B cell (primary cell): ENCODE results near the gene ZNF581. TPM values are rescaled to one million over a fixed set of nuclear protein-coding genes. Genes with fewer than 3 reads are reported as not detected.

Experiments
- ATAC-seq: fragments of 200-7000 bp; cut with Tn5 transposase; one replicate; pipeline ENCODE4 v1.10.0; 2021; ENCODE audit warnings: low read depth, mild to moderate bottlenecking, moderate number of reproducible peaks, moderate library complexity
- CTCF ChIA-PET: fragments of 350-600 bp; sonication (Branson Sonifier 250); formaldehyde crosslinking; loops from one replicate; lab custom pipeline; 2021; ENCODE audit warnings: antibody characterized with exemption, inconsistent platforms; lab: Charles Lee
- POLR2A ChIA-PET: fragments of 350-600 bp; sonication (Branson Sonifier 250); formaldehyde crosslinking; loops from one replicate; lab custom pipeline; 2021; ENCODE audit warnings: antibody characterized with exemption; lab: Charles Lee
- DNase-seq: peaks from one replicate; pipeline ENCODE4 v3.0.0; 2013
- H2AFZ ChIP-seq: 2 replicates; pipeline ENCODE4 v1.6.1; 2012; ENCODE audit warnings: mild to moderate bottlenecking, low read depth, low read length; ENCODE audit not compliant: insufficient read depth, poor library complexity, severe bottlenecking
- H3K27ac ChIP-seq, 2 donors: 1 replicate in 1 of 2; 2 replicates in 1 of 2; pipeline ENCODE4 v1.5.1; 2012 to 2013; ENCODE audit warnings: low read length in 2 of 2, mild to moderate bottlenecking in 2 of 2, moderate library complexity in 1 of 2
- H3K27me3 ChIP-seq, 4 experiments: fragments of 200-600 bp in 1 of 4; sonication (generic) in 1 of 4; replicated peaks in 1 of 4; 1 replicate in 2 of 4; 2 replicates in 2 of 4; pipeline versions ENCODE4 v1.6.1 to v1.7.0; 2013 to 2016; ENCODE audit warnings: low read length in 3 of 4, mild to moderate bottlenecking in 2 of 4, mixed read lengths in 1 of 4, moderate library complexity in 1 of 4; ENCODE audit not compliant: insufficient read depth in 4 of 4, control insufficient read depth in 3 of 4; ENCODE audit errors: control extremely low read depth in 1 of 4
- H3K36me3 ChIP-seq, 2 experiments: replicated peaks in 1 of 2; 1 replicate in 1 of 2; 2 replicates in 1 of 2; pipeline versions ENCODE4 v1.6.1 to v1.7.1; 2013; ENCODE audit warnings: low read length in 1 of 2; ENCODE audit not compliant: insufficient read depth in 2 of 2, control insufficient read depth in 1 of 2; ENCODE audit errors: control extremely low read depth in 1 of 2, extremely low read depth in 1 of 2
- H3K4me1 ChIP-seq, 2 donors: fragments of 200-600 bp in 1 of 2; sonication (generic) in 1 of 2; 1 replicate in 1 of 2; 2 replicates in 1 of 2; pipeline versions ENCODE4 v1.5.1 to v1.6.1; 2013 to 2017; ENCODE audit warnings: low read length in 2 of 2; ENCODE audit not compliant: control insufficient read depth in 2 of 2, insufficient read depth in 2 of 2
- H3K4me2 ChIP-seq: replicated peaks from 2 replicates; pipeline ENCODE3; 2012; ENCODE audit warnings: mild to moderate bottlenecking, low read depth, low read length; ENCODE audit not compliant: poor library complexity, severe bottlenecking
- H3K4me3 ChIP-seq, 5 experiments: fragments of 200-600 bp in 1 of 5; sonication (generic) in 1 of 5; 1 replicate in 3 of 5; 2 replicates in 2 of 5; pipeline versions ENCODE4 v1.5.1 to v1.7.0; 2011 to 2016; ENCODE audit warnings: low read length in 4 of 5, mild to moderate bottlenecking in 4 of 5, low read depth in 2 of 5, control low read depth in 1 of 5, moderate library complexity in 1 of 5; ENCODE audit not compliant: insufficient read depth in 1 of 5; ENCODE audit errors: control extremely low read depth in 1 of 5, extremely low read depth in 1 of 5
- H3K79me2 ChIP-seq: fragments of 200-600 bp; sonication (generic); one replicate; pipeline ENCODE4 v1.6.0; 2016; ENCODE audit warnings: low read length; ENCODE audit not compliant: control insufficient read depth, insufficient read depth
- H3K9ac ChIP-seq: fragments of 200-600 bp; sonication (generic); 2 replicates; pipeline ENCODE4 v1.6.1; 2017; ENCODE audit warnings: mild to moderate bottlenecking, low read length, moderate library complexity
- H3K9me3 ChIP-seq, 3 donors: one replicate each; pipeline versions ENCODE4 v1.6.1 to v1.7.1; 2013; ENCODE audit warnings: low read length in 2 of 3; ENCODE audit not compliant: control insufficient read depth in 2 of 3, insufficient read depth in 1 of 3; ENCODE audit errors: control extremely low read depth in 1 of 3
- H4K20me1 ChIP-seq: 2 replicates; pipeline ENCODE4 v1.6.0; 2012; ENCODE audit warnings: mild to moderate bottlenecking, low read length; ENCODE audit not compliant: insufficient read depth, control insufficient read depth, poor library complexity, severe bottlenecking
- H3K27ac Mint-ChIP-seq: one replicate; pipeline ENCODE4 v1.8.0; 2021; ENCODE audit warnings: mixed read lengths
- H3K27me3 Mint-ChIP-seq: one replicate; pipeline ENCODE4 v1.8.0; 2021; ENCODE audit warnings: mixed read lengths
- H3K4me1 Mint-ChIP-seq: one replicate; pipeline ENCODE4 v1.8.0; 2021; ENCODE audit warnings: mixed read lengths
- H3K4me3 Mint-ChIP-seq: one replicate; pipeline ENCODE4 v1.8.0; 2021; ENCODE audit warnings: mixed read lengths
- H3K9me3 Mint-ChIP-seq: one replicate; pipeline ENCODE4 v1.8.0; 2022; ENCODE audit warnings: mixed read lengths; ENCODE audit not compliant: insufficient read depth
- EZH2 ChIP-seq: IDR thresholded peaks from 2 replicates; pipeline ENCODE4 v1.6.1; 2012; ENCODE audit warnings: borderline replicate concordance, low read depth, mild to moderate bottlenecking, moderate library complexity, low read length; ENCODE audit not compliant: insufficient read depth, poor library complexity, severe bottlenecking
- WGBS: methylation state at CpG from one replicate; pipeline ENCODE4 v1.1.5; 2013; ENCODE audit warnings: missing lambda C conversion rate; ENCODE audit not compliant: insufficient coverage; 5-methylcytosine and 5-hydroxymethylcytosine counted together
- intact Hi-C: fragments of 100-400 bp; cut with micrococcal nuclease; formaldehyde crosslinking; loops from one replicate; pipeline ENCODE4 v1.10.0; 2022
- polyA plus RNA-seq: library from polyadenylated mRNA; depleted of rRNA; stranded (reverse); fragments of >200 nt; gene quantifications from 2 replicates; pipeline ENCODE4 v1.2.3, GENCODE V29; 2012
- total RNA-seq, 2 donors: library from RNA; stranded (reverse); fragments of 120-200 nt in 1 of 2; gene quantifications; 1 replicate in 1 of 2; 2 replicates in 1 of 2; pipeline versions ENCODE4 v1.2.3 to v1.2.4, GENCODE V29; 2013 to 2022
- TF ChIP-seq, protein P1 (sequence below): fragments of 200-600 bp; IDR thresholded peaks from one replicate; pipeline ENCODE4 v1.8.0; 2022; ENCODE audit warnings: antibody characterized with exemption, mild to moderate bottlenecking

Gene ZNF581
- total and polyA plus RNA-seq, 2 donors (not counting 1 experiment from before 2014, with no cell fraction given), result 48.2 to 51.3 TPM

GRCh38 chr19:55685776-55686175, 42.3 kb downstream of the ZNF581 start:
- H3K27me3 ChIP-seq, result no peaks in the 10 kb centered on the region
- Mint-ChIP-seq H3K4me3 (no peak overlapping the region), H3K9me3 (no peaks in the 10 kb centered on the region), H3K27ac (no peak overlapping the region), H3K27me3 (no peaks in the 10 kb centered on the region), H3K4me1 (peaks cover 44% of the 10 kb centered on the region)
- H3K4me3 ChIP-seq, result no peak overlapping the region
- intact Hi-C loops, result no loop called here
- H4K20me1 ChIP-seq, result peaks cover 89% of the 10 kb centered on the region
- no peaks in the 10 kb centered on the region for H3K9me3 ChIP-seq
- H3K27ac ChIP-seq, result no peak overlapping the region
- no peak overlapping the region for H2AFZ ChIP-seq
- peaks cover 0 to 85% of the 10 kb centered on the region in 2 experiments for H3K36me3 ChIP-seq
- 97% methylated on average over 6 of the region's 6 CpGs for WGBS
- no peak overlapping the region for H3K9ac ChIP-seq
- H3K4me2 ChIP-seq, result no peak overlapping the region
- peaks cover 9 to 41% of the 10 kb centered on the region in 2 donors for H3K4me1 ChIP-seq
- ATAC-seq, result no peak
- H3K79me2 ChIP-seq, result peaks cover 88% of the 10 kb centered on the region
- ChIA-PET CTCF (no interaction called here), POLR2A (no interaction called here)
- no peak for DNase-seq
- TF ChIP-seq, protein P1, sequence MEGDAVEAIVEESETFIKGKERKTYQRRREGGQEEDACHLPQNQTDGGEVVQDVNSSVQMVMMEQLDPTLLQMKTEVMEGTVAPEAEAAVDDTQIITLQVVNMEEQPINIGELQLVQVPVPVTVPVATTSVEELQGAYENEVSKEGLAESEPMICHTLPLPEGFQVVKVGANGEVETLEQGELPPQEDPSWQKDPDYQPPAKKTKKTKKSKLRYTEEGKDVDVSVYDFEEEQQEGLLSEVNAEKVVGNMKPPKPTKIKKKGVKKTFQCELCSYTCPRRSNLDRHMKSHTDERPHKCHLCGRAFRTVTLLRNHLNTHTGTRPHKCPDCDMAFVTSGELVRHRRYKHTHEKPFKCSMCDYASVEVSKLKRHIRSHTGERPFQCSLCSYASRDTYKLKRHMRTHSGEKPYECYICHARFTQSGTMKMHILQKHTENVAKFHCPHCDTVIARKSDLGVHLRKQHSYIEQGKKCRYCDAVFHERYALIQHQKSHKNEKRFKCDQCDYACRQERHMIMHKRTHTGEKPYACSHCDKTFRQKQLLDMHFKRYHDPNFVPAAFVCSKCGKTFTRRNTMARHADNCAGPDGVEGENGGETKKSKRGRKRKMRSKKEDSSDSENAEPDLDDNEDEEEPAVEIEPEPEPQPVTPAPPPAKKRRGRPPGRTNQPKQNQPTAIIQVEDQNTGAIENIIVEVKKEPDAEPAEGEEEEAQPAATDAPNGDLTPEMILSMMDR, result no peak
- no peak for TF ChIP-seq EZH2

DNA sequence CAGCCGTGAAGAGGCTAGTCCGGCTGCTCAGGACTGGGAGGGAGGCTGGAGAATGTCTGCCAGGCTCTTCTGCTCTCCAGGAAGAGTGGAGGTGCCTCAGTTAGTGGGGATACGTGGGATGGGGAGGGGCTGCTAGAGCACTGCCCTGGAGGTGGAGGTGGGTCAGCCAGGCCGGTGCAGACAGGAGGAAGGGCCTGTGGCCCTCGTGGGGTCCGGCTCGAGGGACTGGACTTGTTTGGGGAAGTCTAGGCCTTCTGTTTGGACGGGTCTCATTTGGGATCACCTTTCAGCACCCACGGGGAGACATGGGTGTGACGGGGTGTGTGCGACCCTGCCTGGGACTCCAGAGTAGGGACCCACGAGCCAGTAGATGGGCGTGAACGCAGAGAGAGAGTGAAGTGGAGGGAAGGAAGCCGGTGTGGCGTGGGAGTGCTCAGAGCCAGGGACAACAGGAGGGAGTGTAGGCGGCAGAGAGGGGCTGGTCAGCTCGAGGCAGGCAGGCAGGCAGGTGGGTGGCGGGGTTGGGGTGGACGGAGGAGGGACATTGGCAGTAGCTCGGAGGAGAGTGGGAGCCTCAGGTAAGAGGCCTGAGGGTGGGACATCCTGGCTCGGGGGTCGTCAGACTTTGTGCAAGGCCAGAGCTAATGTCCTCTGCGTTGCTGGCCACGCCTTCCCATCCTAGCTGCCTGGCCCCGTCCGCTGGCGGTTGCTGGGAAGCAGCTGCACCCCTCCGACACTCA, 43.0 kb downstream of the ZNF581 start:
- Mint-ChIP-seq H3K4me3 (no peak overlapping the region), H3K27ac (no peak overlapping the region), H3K27me3 (no peaks in the 10 kb centered on the region), H3K4me1 (peaks cover 40% of the 10 kb centered on the region), H3K9me3 (no peaks in the 10 kb centered on the region)
- H3K27ac ChIP-seq, result no peak overlapping the region
- H3K36me3 ChIP-seq, result peaks cover 0 to 85% of the 10 kb centered on the region in 2 experiments
- ATAC-seq (no peak), DNase-seq (no peak)
- H3K4me3 ChIP-seq, result no peak overlapping the region
- peaks cover 9 to 33% of the 10 kb centered on the region in 2 donors for H3K4me1 ChIP-seq
- ChIA-PET CTCF (no interaction called here), POLR2A (no interaction called here)
- H3K9ac ChIP-seq, result no peak overlapping the region
- H4K20me1 ChIP-seq, result peaks cover 89% of the 10 kb centered on the region
- H3K4me2 ChIP-seq, result no peak overlapping the region
- intact Hi-C loops, result no loop called here
- no peaks in the 10 kb centered on the region for H3K9me3 ChIP-seq
- 95% methylated on average over 28 of the region's 29 CpGs for WGBS
- no peak overlapping the region for H2AFZ ChIP-seq
- H3K27me3 ChIP-seq, result no peaks in the 10 kb centered on the region
- TF ChIP-seq EZH2, result no peak
- TF ChIP-seq, protein P1, result no peak
- peaks cover 84% of the 10 kb centered on the region for H3K79me2 ChIP-seq
